BJ (cell line): ENCODE measurements around the gene BMP2. TPM values are rescaled to one million over a fixed set of nuclear protein-coding genes. Genes with fewer than 3 reads are reported as not detected.

ENCODE experiments used
- CTCF ChIA-PET: fragments of 350-600 bp; formaldehyde crosslinking; extraction: SDS; loops from one replicate; lab custom pipeline; 2021; ENCODE audit warnings: antibody characterized with exemption, inconsistent platforms; lab: Yijun Ruan, JAX
- POLR2A ChIA-PET: fragments of 300-600 bp; sonication (Branson Sonifier 250); formaldehyde crosslinking; extraction: SDS; loops from one replicate; lab custom pipeline; 2021; ENCODE audit warnings: antibody characterized with exemption; lab: Charles Lee
- DNase-seq: peaks from one replicate; pipeline ENCODE4 v3.0.0-alpha.2; 2011; ENCODE audit warnings: low read depth
- H3K27me3 ChIP-seq: 2 replicates; pipeline ENCODE4 v1.6.0; 2011; ENCODE audit warnings: low read length; ENCODE audit not compliant: control insufficient read depth, insufficient read depth
- H3K36me3 ChIP-seq: 2 replicates; pipeline ENCODE4 v1.5.1; 2011; ENCODE audit warnings: low read length; ENCODE audit not compliant: control insufficient read depth, insufficient read depth
- H3K4me3 ChIP-seq: 2 replicates; pipeline ENCODE4 v1.5.1; 2011; ENCODE audit warnings: low read depth, mild to moderate bottlenecking, control low read depth, low read length
- CTCF ChIP-seq: IDR thresholded peaks from 2 replicates; pipeline ENCODE4 v1.5.1; 2011; ENCODE audit warnings: low read depth, mild to moderate bottlenecking, control low read depth, inconsistent platforms, low read length, moderate library complexity; ENCODE audit not compliant: insufficient read depth
- polyA minus RNA-seq: library from RNA; depleted of rRNA, polyadenylated mRNA; stranded (reverse); fragments of >200 nt; gene quantifications from 2 replicates; pipeline ENCODE4 v1.2.3, GENCODE V29; 2011; rRNA and poly(A)+ RNA removed
- polyA plus RNA-seq: library from polyadenylated mRNA; depleted of rRNA; stranded (reverse); fragments of >200 nt; gene quantifications from 2 replicates; pipeline ENCODE4 v1.2.3, GENCODE V29; 2011; rRNA removed

The BMP2 gene
- polyA plus RNA-seq, result 0.07 TPM in 2 replicates
- polyA minus RNA-seq, result 0.05 TPM in 1 of 2 replicates, not detected in the other

GRCh38 chr20:6767536-6768227 lies at the start of gene BMP2:
Gene BMP2, plus strand, starts transcription at chr20:6767686. Its CDS starts 2,441 bp downstream, at chr20:6770127.
- no peak for DNase-seq
- no peak for TF ChIP-seq CTCF
- ChIA-PET CTCF (interaction anchor here (2.9 to 3.0 kb wide), 2 partner anchors 11 to 519 kb away, joined by 10 to 16 read pairs; no protein-coding TSS in a partner anchor), POLR2A (no interaction called here)
- peak within 1 kb of the TSS; percentile 44 for H3K4me3 ChIP-seq
- H3K27me3 ChIP-seq, result peaks cover 15% of the 10 kb centered on the region
- H3K36me3 ChIP-seq, result no peaks in the 10 kb centered on the region

- no peak for DNase-seq
- H3K27me3 ChIP-seq, result no peaks in the 10 kb centered on the region
- H3K36me3 ChIP-seq, result no peaks in the 10 kb centered on the region
- ChIA-PET CTCF (interaction anchor here (1.2 kb wide), 1 partner anchor 11 kb away, joined by 4 read pairs; no protein-coding TSS in a partner anchor), POLR2A (no interaction called here)
- H3K4me3 ChIP-seq, result no peak overlapping the region
- no peak for TF ChIP-seq CTCF
Observed at GRCh38 chr20:6718662-6719368, 48.7 kb upstream of the BMP2 start.

GRCh38 chr20:6719369-6719721 lies 48.1 kb upstream of the BMP2 start:
- TF ChIP-seq CTCF, result no peak
- no peak overlapping the region for H3K4me3 ChIP-seq
- H3K27me3 ChIP-seq, result no peaks in the 10 kb centered on the region
- CTCF ChIA-PET, result interaction anchor here (1.2 kb wide), 1 partner anchor 11 kb away, joined by 4 read pairs; no protein-coding TSS in a partner anchor
- POLR2A ChIA-PET, result no interaction called here
- H3K36me3 ChIP-seq, result no peaks in the 10 kb centered on the region
- no peak for DNase-seq

GRCh38 chr20:6726761-6727160 lies 40.7 kb upstream of the BMP2 start:
- CTCF ChIA-PET, result interaction anchor here (1.1 kb wide), 1 partner anchor 15 kb away, joined by 4 read pairs; no protein-coding TSS in a partner anchor

More at GRCh38 chr20:6726761-6727160, 40.7 kb upstream of the BMP2 start:
- H3K36me3 ChIP-seq, result no peaks in the 10 kb centered on the region
- POLR2A ChIA-PET, result no interaction called here
- H3K4me3 ChIP-seq, result no peak overlapping the region
- no peak for TF ChIP-seq CTCF
- no peaks in the 10 kb centered on the region for H3K27me3 ChIP-seq
- no peak for DNase-seq
